ENCODE data around the gene CLDN9.

Gene CLDN9, protein sequence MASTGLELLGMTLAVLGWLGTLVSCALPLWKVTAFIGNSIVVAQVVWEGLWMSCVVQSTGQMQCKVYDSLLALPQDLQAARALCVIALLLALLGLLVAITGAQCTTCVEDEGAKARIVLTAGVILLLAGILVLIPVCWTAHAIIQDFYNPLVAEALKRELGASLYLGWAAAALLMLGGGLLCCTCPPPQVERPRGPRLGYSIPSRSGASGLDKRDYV

DNA sequence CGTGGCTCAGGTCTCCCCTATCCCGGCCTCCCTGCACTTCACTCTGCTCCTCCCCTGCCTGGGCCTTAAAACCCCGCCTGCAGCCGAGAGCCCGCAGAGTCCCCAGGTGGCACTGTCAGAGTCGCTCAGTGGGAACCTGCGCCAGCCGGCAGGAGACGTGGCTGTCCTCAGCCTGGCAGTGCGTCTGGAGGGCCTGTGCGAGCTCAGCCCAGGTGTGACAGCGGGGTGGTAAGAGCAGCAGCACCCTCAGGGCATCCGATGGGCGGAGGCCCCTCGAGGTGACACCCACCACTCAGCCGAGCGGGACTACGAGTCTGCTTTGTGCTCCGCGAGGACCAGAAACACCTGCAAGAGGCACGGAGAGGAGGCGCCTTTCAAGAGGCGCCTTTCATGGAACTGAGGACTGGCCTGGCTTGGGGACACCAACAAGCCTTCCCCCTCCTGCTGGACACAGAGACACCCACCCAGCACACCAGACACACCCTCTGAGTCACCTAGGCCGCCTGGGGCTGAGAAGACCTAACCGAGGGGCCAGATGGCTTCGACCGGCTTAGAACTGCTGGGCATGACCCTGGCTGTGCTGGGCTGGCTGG lies at the start of gene CLDN9:
TSS of gene CLDN9 (plus strand) at position 96 of the 593 bp plus-strand sequence. CDS start at position 536, 440 bp downstream.
- no peak for DNase-seq

DNA sequence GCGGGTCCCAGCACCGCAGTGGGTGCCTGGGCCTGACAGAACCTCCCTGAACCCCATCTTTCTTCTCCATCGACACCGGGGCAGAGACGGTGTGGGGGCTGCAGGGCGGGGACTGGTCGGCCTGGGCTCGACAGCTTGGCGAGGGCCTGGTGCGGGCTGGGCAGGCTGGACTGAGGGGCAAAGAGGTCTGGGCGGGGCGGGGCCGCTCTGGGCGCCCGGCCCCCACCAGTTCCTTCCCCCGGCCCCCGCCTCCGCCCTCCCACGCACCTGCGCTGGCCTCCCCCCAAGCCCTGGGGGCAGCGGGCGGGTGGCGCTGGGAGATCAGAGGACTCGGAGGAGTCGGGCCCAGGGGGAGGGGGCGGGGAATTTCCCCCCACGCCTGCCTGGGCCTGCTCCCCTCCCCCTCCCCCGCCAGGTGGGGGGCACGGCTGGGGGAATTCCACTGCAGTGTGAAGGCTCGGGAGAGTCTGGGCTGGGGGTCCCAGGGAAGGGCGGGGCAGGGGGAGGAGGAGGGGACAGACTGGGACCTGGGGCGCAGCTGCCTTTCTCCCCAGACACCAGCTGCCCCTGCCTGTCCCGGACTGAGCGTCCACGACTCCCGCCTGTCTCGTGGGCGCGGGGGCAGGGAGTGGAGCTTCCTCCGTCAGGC lies 49.5 kb upstream of the CLDN9 start:
- no peak for DNase-seq

DNA sequence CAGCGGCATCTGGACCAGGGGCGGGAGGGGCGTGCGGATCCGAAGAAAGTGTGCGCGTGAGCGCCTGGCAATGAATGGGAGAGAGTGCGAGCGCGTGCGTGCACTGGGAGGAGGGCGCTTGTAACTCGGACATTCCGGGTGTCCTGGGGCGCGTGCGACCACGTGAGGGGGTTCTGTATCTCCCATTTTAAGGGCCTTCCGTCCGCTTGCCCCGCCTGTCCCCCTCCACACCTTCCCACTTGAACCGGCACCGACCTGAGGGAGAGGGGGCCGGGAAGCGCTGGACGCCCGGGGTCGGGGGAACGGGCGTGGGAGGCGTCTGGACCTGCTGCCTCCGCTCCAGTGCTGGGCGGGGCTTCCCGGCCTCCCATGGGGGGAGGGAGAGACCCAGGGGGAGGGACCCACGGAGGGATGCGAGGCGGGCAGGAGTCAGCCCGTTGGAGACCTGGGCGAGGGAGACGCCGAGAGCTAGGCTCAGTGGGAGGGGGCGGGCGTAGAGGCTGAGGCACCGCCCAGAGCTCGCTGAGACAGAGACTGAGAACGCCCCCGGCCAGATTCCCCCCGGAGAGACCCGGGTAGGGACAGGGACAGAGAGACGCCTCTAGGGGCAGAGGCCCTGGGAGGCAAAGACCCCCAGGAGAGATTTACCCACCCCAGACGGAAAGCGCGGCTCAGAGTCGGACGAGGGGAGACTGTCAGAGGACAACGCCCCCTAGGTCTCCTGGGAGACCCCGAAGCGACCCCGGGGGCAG lies 48.8 kb upstream of the CLDN9 start, which contains the start of gene KREMEN2:
TSS of gene KREMEN2 (plus strand) at position 553 of the 752 bp plus-strand sequence. CDS start 246 bp downstream, outside the sequence.
- no peak for DNase-seq

DNA sequence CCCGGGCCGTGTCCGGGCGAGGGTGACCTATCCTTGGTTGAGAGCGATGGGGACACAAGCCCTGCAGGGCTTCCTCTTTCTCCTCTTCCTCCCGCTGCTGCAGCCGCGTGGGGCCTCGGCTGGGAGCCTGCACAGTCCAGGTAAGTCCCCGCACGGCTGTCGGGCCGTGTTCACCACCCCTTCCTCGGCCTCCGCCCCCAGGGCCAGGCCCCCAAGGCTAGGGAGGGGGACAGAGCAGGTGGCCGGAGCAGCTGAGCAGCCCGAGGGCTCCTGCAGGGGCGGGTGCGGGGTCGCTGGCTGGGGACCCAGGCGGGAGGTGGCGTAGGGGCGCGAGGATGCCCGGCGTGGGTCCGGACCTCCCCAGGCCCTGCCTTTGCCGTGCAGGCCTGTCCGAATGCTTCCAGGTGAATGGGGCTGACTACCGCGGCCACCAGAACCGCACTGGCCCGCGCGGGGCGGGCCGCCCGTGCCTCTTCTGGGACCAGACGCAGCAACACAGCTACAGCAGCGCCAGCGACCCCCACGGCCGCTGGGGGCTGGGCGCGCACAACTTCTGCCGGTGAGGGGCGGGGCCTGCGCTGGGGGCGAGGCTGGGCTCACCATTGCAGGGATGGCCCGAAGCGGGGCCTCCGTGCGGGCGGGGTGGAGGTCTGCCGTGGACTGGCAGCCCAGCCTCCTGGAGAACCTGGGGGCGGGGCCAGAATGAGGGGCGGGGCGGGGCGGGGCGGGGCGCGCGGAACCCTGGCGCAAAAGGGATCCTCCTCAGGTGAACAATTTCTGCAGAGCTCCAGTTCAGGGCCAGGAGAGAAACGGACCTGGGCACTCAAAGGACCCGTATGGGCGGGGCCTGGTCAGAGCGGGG lies 48.0 kb upstream of the CLDN9 start:
- no peak for DNase-seq

DNA sequence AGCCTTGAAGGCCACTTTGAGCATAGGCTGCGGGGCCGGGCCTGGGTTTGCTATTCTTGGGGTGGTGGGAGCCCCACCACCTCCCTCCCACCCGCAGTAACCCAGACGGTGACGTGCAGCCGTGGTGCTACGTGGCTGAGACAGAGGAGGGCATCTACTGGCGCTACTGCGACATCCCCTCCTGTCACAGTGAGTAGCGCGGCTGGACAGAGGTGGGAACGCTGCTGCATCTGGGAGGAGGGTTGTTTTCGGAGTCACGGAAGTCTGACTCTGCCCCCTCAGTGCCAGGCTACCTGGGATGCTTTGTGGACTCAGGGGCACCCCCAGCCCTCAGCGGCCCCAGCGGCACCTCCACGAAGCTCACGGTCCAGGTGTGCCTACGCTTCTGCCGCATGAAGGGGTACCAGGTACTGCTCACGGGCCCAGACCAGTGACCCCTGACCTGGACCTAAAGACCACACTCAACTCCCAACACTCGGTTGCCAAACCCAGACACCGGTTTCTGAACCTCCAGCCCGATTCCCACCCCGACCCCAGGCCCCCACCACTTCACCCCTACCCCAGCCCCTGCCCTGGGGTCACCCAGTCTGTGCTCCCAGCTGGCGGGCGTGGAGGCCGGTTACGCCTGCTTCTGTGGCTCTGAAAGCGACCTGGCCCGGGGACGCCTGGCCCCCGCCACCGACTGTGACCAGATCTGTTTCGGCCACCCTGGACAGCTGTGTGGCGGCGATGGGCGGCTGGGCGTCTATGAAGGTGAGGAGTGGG lies 46.5 kb upstream of the CLDN9 start:
- no peak for DNase-seq

DNA sequence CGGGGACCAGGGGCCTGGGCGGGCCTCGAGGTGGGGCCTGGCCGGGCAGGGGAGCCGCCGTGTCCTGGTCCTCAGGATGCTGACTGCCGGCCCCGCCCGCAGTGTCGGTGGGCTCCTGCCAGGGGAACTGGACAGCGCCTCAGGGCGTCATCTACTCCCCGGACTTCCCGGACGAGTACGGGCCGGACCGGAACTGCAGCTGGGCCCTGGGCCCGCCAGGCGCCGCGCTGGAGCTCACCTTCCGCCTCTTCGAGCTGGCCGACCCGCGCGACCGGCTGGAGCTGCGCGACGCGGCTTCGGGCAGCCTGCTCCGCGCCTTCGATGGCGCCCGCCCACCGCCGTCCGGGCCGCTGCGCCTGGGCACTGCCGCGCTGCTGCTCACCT lies 45.9 kb upstream of the CLDN9 start:
- no peak for DNase-seq

DNA sequence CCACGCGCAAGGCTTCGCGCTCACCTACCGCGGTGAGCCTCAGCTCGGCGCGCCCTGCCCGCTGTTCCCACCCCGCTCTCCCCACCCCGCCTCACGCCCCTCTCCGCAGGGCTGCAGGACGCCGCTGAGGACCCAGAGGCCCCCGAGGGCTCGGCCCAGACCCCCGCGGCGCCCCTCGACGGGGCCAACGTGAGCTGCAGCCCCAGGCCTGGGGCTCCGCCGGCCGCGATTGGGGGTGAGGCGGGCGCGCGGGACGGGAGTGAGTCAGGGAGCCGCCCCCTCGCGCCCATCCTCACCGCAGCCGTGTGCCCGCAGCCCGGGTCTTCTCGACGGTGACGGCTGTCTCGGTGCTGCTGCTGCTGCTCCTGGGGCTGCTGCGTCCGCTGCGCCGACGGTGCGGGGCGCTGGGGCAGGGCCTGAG lies 45.5 kb upstream of the CLDN9 start:
- DNase-seq, result no peak

DNA sequence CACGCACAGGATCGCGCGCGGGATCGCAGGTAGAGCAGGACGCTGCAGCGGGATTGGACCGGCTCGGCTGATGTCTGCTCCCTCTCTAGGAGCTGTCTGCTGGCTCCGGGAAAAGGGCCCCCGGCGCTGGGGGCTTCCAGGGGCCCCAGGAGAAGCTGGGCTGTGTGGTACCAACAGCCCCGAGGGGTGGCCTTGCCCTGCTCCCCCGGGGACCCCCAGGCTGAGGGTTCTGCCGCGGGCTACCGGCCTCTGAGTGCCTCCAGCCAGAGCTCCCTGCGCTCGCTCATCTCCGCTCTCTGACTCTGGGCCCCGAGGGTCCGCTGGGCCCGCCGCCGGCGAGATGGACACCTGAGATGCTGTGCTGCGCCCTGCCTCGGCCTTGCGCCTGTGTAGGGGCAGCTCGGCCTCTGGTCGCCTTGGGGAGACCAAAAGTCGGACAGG lies 45.0 kb upstream of the CLDN9 start:
- no peak for DNase-seq

DNA sequence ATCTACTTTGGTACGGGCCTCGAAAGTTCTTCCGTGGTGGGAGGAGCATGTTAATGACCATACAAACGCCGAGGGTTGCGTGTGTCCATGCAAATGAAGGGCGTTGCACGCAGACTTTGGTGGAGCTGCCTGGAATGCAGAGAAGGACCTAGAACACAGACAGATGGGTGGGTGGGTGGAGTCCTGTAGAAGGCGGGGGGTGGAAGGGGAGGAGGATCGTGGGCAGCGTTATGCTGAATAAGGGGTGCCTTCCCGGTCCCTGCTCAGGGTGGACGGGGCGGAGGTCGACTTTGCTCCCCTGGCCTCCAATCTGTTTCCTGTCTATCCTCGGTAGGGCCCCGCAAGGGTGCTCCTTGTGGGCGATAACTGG lies 44.4 kb upstream of the CLDN9 start:
- DNase-seq, result no peak

DNA sequence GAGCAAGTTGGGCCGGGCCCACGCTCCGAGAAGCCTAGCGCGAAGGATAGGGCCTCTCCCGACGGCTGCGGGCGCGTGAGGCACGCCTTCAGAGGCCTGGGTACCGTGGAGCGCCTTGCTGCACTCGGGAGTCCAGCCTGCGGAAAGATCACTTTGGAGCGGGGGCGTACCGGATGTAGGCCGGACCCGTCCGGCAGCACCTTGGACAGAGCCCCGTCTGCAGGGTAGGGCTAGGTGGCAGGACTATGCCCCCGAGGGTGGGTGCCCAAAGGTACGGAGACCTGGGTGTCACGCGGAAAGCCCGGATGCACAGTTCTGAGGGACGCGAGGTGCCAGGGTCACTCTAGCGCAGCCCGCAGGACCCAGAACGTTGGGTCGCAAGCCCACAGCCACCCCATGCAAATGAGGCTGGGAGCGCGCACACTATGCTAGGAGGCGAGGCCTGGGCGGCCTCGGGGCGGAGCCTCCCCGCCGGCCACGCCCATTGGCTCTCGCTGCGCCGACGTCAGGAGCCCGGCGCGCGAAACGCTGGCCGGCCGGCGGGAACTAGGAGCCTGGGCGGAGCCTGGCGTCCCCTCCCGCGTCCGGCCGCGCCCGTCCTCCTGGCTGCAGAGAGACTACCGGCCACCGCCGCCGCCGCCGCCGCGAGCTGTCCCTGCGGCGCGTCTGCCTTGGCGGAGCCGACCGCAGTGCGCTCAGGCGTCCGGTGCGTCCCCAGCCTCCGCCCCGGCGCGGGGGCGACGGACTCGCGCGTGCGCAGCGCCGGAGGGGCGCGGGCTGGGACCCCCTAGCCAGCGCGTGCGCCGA lies 43.8 kb upstream of the CLDN9 start, which contains the start of gene PAQR4:
TSS of gene PAQR4 (plus strand) at position 611 of the 807 bp plus-strand sequence. CDS start 327 bp downstream, outside the sequence.
- peak; percentile 88 for DNase-seq

DNA sequence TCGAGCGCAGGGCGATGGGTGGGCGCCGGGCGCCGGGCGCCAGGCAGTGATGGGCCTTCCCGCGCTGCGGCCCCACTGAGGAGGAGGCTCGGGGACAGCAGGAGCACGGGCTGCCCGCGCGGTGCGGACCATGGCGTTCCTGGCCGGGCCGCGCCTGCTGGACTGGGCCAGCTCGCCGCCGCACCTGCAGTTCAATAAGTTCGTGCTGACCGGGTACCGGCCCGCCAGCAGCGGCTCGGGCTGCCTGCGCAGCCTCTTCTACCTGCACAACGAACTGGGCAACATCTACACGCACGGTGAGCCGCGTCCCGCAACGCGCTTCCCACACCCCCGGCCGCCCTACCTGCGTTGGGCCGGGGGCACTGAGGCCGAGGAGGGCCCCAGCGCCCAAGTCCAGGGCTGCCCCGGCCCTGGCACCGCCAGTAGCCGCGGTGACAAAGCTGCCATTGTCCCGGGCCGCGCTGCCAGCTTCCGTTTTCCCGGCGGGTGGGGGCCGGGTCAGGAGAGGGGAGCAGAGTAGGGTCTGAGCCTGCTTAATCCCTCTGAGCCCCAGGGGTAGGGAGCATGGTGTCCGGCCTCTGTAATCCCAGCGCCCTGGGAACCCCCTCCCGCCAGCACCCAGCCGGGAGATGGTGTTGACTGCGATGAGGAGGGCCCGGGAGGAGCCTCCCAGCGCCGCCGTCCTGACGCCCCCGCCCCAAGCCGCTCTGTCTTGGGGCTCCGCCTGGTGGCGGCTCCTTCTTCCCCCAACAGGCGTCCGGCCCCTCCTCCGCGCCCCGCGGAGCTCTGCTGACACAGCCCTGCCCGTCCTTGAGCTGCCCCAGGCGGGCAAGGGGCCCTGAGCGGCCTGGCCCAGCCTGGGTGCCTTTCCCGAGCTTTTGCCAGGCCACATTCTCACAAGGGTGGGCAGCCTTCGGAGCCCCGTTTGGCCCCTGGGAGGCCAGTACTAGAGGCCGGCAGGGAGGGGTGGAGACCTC lies 42.9 kb upstream of the CLDN9 start:
- DNase-seq, result peak; percentile 44

DNA sequence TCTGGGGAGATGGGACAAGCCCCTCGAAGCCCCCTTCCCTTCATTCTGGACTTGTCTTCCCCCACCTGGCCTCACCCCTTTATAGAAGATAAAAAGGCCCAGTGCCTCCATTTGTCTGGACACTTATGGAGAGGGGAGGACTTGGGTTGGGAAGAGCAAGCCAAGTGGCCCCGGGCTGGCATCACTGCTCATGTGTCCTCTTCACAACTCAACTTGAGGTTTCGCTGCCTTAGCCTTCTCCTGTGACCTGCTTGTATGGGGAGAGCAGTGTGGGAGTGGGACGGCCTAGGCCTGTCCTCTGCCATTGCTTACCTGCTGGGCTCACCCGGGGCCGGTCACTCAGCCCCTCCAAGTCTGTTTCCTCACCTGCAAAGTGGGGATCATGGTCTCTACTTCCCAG lies 42.2 kb upstream of the CLDN9 start:
- no peak for DNase-seq

DNA sequence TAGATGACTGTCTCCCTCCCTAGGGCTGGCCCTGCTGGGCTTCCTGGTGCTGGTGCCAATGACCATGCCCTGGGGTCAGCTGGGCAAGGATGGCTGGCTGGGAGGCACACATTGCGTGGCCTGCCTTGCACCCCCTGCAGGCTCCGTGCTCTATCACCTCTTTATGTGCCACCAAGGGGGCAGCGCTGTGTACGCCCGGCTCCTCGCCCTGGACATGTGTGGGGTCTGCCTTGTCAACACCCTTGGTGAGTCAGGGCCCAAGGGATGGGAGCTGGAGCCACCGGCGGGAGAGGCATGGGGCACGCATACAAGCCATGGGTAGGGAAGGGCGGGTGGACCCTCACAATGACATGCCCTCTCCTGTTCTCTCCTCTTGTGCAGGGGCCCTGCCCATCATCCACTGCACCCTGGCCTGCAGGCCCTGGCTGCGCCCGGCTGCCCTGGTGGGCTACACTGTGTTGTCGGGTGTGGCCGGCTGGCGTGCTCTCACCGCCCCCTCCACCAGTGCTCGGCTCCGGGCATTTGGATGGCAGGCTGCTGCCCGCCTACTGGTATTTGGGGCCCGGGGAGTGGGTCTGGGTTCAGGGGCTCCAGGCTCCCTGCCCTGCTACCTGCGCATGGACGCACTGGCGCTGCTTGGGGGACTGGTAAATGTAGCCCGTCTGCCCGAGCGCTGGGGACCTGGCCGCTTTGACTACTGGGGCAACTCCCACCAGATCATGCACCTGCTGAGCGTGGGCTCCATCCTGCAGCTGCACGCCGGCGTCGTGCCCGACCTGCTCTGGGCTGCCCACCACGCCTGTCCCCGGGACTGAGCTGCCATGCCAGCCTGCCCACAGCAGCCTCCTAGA lies 41.4 kb upstream of the CLDN9 start:
- no peak for DNase-seq

DNA sequence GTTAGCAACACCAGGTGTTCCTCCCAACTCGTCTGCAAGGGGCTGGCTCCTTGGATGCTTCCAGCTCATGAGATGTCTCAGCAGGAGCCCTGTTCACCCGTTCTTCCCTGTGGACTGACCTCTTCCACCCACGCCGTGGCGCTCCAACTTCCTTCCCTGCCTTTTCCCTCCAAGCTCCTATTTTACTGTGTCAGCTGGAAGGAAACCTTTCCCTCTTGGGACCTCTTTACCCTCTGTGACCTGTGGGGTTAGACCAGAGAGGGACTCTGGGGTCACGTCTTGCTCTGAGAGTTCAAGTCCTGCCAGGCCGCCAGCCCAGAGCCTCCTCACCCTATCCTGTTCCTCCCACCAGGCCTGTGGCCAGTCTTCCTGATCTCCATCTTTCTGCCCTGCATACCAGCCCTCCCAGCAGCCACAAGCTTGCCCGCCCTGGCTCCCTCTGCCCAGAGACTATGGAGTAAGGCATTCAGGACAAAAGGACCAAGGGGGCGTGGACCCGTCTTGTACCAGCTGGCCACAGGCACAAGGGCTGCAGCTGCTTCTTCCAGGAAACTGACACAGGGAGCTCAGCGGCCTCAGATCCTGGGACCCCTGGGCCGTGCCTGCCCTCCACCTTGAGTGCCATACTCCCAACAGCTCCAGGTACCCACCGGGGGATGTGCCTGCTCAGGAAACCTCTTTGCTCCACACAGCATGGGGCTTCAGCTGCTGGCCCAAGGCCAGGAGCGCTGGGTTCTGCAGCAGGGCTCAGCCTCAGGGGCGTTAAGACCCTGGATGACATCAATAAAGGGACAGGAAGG lies 40.5 kb upstream of the CLDN9 start:
- no peak for DNase-seq

DNA sequence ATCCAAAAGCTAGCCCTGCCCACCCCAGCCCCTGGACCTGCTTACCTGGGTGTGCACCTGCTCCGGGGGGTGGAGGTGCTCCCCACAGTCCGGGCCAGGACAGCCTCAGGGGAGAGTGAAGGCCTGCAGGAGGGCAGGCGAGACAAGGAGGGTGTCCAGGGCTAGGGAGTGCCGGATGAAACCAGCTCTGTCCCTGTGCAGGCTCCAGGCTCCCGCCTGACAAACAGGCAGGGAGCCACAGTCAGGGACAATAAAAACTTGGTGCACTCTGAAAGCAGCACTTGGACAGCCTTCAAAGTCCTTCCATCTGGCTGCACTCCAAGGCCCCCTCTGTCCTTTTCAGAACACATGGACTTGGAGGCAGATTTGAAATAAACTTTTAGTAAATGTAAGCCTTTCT lies 39.6 kb upstream of the CLDN9 start:
- no peak for DNase-seq

DNA sequence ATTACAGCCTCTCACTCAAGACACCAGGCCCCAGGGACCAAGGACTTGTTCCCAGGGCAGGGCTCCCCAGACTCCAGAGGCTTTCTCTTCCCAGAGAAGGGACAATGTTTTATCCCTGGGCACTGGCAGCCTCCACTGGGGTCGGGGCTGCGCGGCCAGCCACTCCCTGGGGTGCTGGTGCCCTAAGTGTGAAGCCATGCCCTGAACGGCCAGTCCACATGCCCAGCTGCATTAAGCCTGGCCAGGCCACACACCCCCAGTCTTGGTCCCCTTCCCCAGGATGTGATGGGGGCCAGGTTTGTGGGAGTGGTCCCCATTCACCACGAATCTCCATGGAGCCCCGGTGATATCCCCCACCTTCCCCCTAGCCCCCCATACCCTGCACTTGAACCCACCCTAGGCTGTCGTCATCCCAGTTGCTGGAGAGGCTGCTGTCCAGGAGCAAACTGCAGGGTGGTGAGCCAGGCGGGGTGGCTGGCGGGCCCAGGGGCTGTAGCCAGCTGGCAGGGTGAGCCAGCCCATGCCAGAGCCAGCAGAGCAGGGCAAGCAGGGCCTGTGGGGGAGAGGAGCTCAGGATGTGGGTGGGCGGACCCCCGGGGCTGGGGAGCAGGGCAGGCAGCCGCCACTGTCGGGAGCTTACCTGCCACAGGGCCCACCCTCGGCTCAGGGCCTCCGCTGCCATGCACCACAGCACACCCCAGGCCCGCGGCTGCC lies 39.0 kb upstream of the CLDN9 start:
- DNase-seq, result no peak
